ENCODE measurements around the gene ZNF365. TPM values are rescaled to one million over a fixed set of nuclear protein-coding genes. Genes with fewer than 3 reads are reported as not detected.

ZNF365 gene
- total and polyA plus RNA-seq, 12 donors = 0.11 to 2.3 (median 0.75) TPM; not detected in 2

DNA sequence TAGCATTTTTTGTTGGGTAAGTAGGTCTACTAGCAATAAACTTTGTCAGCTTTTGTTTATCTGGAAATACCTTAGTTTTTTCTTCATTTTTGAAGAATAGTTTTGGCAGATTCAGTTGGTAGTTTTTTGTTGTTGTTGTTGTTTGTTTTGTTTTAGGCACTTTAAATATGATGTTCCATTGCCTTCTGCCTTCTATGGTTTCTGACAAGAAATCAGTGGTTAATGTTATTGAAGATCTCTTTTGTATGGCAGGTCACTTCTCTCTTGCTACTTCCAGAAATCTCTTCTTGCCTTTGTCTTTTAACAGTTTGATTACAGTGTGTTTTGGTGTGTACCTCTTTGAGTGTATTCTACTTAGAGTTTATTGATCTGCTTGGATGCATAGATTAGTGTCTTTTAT lies 41.8 kb upstream of the ZNF365 start:
- TF ChIP-seq POLR2A (IDR thresholded peaks at IDR 0.05) = no peak
- no peak for TF ChIP-seq CTCF (IDR thresholded peaks at IDR 0.05)
- peaks cover 8% of the 10 kb centered on the region for H3K27me3 ChIP-seq
- no peak overlapping the region for H3K4me3 ChIP-seq
- no peaks in the 10 kb centered on the region for H3K9me3 ChIP-seq (replicated peaks in 1 of 3)
- intact Hi-C loops (cut with DNase I) = no loop called here
- DNase-seq = no peak
- H3K27ac ChIP-seq = no peak overlapping the region
- H3K4me1 ChIP-seq (replicated peaks in 1 of 2) = no peaks in the 10 kb centered on the region
- no peaks in the 10 kb centered on the region for H3K36me3 ChIP-seq (replicated peaks in 1 of 2)

DNA sequence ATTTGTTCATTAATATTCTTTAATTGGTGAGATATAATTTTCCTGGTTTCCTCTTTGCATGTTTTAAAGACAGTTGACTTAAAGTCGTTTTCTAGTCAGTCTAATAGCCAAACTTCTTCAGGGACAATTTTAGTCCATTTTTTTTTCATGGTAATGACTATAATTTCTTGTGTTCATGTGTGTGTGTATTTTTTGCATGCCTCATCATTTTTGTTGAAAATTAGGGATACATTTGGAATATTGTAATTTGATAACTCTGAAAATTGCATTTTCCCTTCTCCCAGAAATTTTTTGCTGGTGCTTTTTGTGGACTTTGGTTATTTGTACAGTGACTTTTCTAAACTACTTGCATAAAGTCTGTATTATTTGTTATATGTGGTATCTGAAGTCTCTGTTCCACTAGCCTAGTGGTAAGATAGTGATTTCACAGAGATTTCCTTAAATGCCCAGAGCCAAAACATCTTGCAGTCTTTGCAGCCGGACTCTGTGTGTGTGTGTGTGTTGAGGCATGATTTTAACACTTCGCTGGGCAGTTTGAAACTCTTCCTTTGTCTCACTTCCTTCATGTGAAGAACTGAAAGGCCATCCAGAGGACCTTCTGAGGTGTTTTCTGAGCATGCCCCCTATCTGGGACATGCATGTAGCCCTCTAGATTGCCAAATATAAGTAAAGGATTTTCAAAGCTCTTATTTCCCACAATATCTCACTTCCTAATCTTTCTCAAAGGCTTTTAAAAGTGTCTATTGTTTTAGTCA lies 40.9 kb upstream of the ZNF365 start:
- intact Hi-C loops (cut with DNase I) = no loop called here
- peaks cover 8% of the 10 kb centered on the region for H3K27me3 ChIP-seq
- WGBS, 4 donors = 59 to 62% (median 61%) methylated on average over 3 of the region's 3 CpGs
- DNase-seq = no peak
- H3K9me3 ChIP-seq (replicated peaks in 1 of 3) = no peaks in the 10 kb centered on the region
- no peak for TF ChIP-seq POLR2A (IDR thresholded peaks at IDR 0.05)
- no peak for TF ChIP-seq CTCF (IDR thresholded peaks at IDR 0.05)
- no peak overlapping the region for H3K27ac ChIP-seq
- no peaks in the 10 kb centered on the region for H3K4me1 ChIP-seq (replicated peaks in 1 of 2)
- H3K36me3 ChIP-seq (replicated peaks in 1 of 2) = no peaks in the 10 kb centered on the region
- no peak overlapping the region for H3K4me3 ChIP-seq

DNA sequence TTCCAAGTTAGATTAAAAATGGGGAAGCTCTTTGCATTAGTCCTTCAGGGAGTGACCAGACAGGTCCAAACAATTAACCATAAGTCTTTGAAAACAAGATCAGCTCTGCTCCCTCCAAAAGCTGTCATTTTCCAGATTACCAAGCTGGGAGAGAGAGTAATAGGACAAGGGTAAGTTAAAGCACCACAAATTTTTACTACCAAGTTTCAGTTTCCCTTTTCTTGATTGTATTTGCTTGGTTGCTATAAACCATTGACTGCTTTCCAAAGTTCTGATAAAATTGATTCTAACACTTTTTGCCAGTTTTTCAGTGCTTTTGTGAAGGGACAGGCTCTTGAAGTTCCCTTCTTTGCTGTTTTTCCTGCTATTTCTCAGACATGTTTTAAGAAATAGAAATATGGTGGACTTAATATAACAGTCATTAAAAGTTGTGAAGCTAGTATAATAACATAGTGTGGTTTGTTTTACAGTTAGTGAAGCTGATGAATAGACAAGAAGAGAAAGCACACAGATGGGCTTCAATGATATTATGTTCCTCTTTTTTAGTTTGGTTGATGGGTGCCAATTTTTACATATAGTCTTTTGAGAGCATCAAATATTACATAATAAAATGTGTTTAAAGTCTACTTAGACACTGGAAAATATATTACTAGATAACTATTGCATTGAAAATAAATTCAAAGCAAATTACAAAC lies 40.0 kb upstream of the ZNF365 start:
- no peak for DNase-seq
- TF ChIP-seq CTCF (IDR thresholded peaks at IDR 0.05) (no peak), POLR2A (IDR thresholded peaks at IDR 0.05) (no peak)
- intact Hi-C loops (cut with DNase I) = no loop called here
- Histone ChIP-seq H3K4me1 (replicated peaks in 1 of 2) (no peaks in the 10 kb centered on the region), H3K27me3 (peaks cover 8% of the 10 kb centered on the region), H3K4me3 (no peak overlapping the region), H3K27ac (no peak overlapping the region), H3K9me3 (replicated peaks in 1 of 3) (no peaks in the 10 kb centered on the region), H3K36me3 (replicated peaks in 1 of 2) (no peaks in the 10 kb centered on the region)

DNA sequence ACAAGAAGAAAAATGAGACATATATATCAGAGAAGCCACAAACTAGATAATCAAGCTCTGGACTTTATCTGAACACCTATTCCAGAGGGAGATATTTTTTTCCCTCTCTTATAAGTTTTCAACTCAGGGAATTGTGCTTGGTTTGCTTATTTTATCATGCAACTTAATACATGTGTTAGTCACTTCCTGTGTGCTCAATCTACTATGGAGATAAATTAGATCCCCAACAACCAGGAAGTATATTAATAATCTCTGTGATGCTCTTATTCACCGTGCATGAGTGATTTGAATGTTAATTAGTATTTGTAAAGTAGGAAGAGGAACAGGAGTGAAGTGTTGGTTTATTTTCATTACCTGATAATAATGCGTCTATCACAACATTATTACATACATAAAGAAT lies 38.8 kb upstream of the ZNF365 start:
- no peaks in the 10 kb centered on the region for H3K4me1 ChIP-seq (replicated peaks in 1 of 2)
- DNase-seq = no peak
- intact Hi-C loops (cut with DNase I) = no loop called here
- 50 to 62% (median 53%) methylated on average over 2 of the region's 2 CpGs for WGBS, 4 donors
- H3K27me3 ChIP-seq = peaks cover 8% of the 10 kb centered on the region
- no peak for TF ChIP-seq POLR2A (IDR thresholded peaks at IDR 0.05)
- TF ChIP-seq CTCF (IDR thresholded peaks at IDR 0.05) = no peak
- H3K4me3 ChIP-seq = no peak overlapping the region
- H3K9me3 ChIP-seq (replicated peaks in 1 of 3) = no peaks in the 10 kb centered on the region
- no peak overlapping the region for H3K27ac ChIP-seq
- H3K36me3 ChIP-seq (replicated peaks in 1 of 2) = no peaks in the 10 kb centered on the region
